HepG2 (cell line): Measurements from ENCODE around the gene PSPH. TPM values are rescaled to one million over a fixed set of nuclear protein-coding genes. Genes with fewer than 3 reads are reported as not detected.

Experiments
- CENPBD1 ChIP-seq: sonication (generic); formaldehyde crosslinking; IDR thresholded peaks from 2 replicates; pipeline ENCODE4 v1.8.0; 2022; ENCODE audit warnings: missing genetic modification reagents, low read depth, mild to moderate bottlenecking, borderline replicate concordance
- DMTF1 ChIP-seq: sonication (generic); formaldehyde crosslinking; IDR thresholded peaks from 2 replicates; pipeline ENCODE4 v1.4.0; 2020; ENCODE audit warnings: mild to moderate bottlenecking, missing genetic modification reagents
- GLI4 ChIP-seq: sonication (generic); formaldehyde crosslinking; IDR thresholded peaks from 2 replicates; pipeline ENCODE4 v1.5.1; 2020; ENCODE audit warnings: missing genetic modification reagents, mild to moderate bottlenecking, moderate library complexity, borderline replicate concordance
- MXD3 ChIP-seq: IDR thresholded peaks from 2 replicates; pipeline ENCODE4 v1.6.1; 2016; ENCODE audit warnings: mild to moderate bottlenecking, missing biosample characterization, missing genetic modification reagents
- REXO4 ChIP-seq: sonication (generic); formaldehyde crosslinking; IDR thresholded peaks from 2 replicates; pipeline ENCODE4 v1.8.0; 2022; ENCODE audit warnings: missing genetic modification reagents, mild to moderate bottlenecking, borderline replicate concordance
- SAP130 ChIP-seq: IDR thresholded peaks from 2 replicates; pipeline ENCODE4 v1.6.1; 2016; ENCODE audit warnings: low read depth
- THAP9 ChIP-seq: sonication (generic); formaldehyde crosslinking; IDR thresholded peaks from 2 replicates; pipeline ENCODE4; 2020; ENCODE audit warnings: missing genetic modification reagents, mild to moderate bottlenecking, borderline replicate concordance
- ZBTB2 ChIP-seq: sonication (generic); formaldehyde crosslinking; IDR thresholded peaks from 2 replicates; pipeline ENCODE4 v1.8.0; 2022; ENCODE audit warnings: low read depth, missing genetic modification reagents
- ZFP37 ChIP-seq: sonication (generic); formaldehyde crosslinking; IDR thresholded peaks from 2 replicates; pipeline ENCODE4 v1.4.0; 2020; ENCODE audit warnings: missing genetic modification reagents, borderline replicate concordance
- ZNF367 ChIP-seq: sonication (generic); formaldehyde crosslinking; IDR thresholded peaks from 2 replicates; pipeline ENCODE4 v1.4.0; 2020; ENCODE audit warnings: missing genetic modification reagents, borderline replicate concordance
- ZNF460 ChIP-seq: sonication (generic); formaldehyde crosslinking; IDR thresholded peaks from 2 replicates; pipeline ENCODE4 v1.5.1; 2020; ENCODE audit warnings: missing genetic modification reagents, mild to moderate bottlenecking, borderline replicate concordance
- ZNF546 ChIP-seq: sonication (generic); formaldehyde crosslinking; conservative IDR thresholded peaks from 2 replicates; pipeline ENCODE4 v1.8.1; 2023; ENCODE audit warnings: mild to moderate bottlenecking, missing genetic modification reagents
- ZNF558 ChIP-seq: sonication (generic); formaldehyde crosslinking; IDR thresholded peaks from 2 replicates; pipeline ENCODE4 v1.9.0; 2022; ENCODE audit warnings: mild to moderate bottlenecking, missing genetic modification reagents, borderline replicate concordance
- ZNF572 ChIP-seq: sonication (generic); formaldehyde crosslinking; IDR thresholded peaks from 2 replicates; pipeline ENCODE4 v1.5.1; 2020; ENCODE audit warnings: mild to moderate bottlenecking, missing genetic modification reagents
- ZNF687 ChIP-seq: sonication (generic); formaldehyde crosslinking; IDR thresholded peaks from 2 replicates; pipeline ENCODE4 v1.5.1; 2020; ENCODE audit warnings: mild to moderate bottlenecking, missing genetic modification reagents, moderate library complexity
- polyA plus RNA-seq, 8 experiments: library from polyadenylated mRNA; depleted of rRNA in 3 of 8; stranded (reverse) in 7 of 8; unstranded in 1 of 8; fragments of >200 nt; fragmentation: Illumina TruSeq in 4 of 8; extraction: Trizol in 4 of 8; gene quantifications; 2 replicates each; pipeline versions ENCODE4 v1.2.1 to v1.2.3, GENCODE V29; 2011 to 2016; ENCODE audit warnings: low read depth in 4 of 8, missing spikeins in 1 of 8, mixed read lengths in 1 of 8; ENCODE audit not compliant: insufficient read depth in 1 of 8
- total RNA-seq, 5 experiments: library from RNA; depleted of rRNA; stranded (reverse); fragments of >200 nt; fragmentation: Illumina TruSeq; extraction: Trizol; gene quantifications; 2 replicates each; pipeline ENCODE4 v1.2.3, GENCODE V29; 2016; ENCODE audit warnings: low read depth in 1 of 5

The PSPH gene
- total and polyA plus RNA-seq, 2 of the 13 experiments (the other 11 are each of a cell fraction or from before 2014, with no cell fraction given) = 85.5 to 124 TPM

GRCh38 chr7:56033671-56034432 lies 17.4 kb downstream of the PSPH start (continued):
- TF ChIP-seq CENPBD1 (CRISPR knock-in tag) (peak; percentile 83; the same call in 1 of the 2 replicates), ZNF546 (no peak), ZNF572 (CRISPR knock-in tag) (no peak), ZNF460 (CRISPR knock-in tag) (no peak; the same call in 1 of the 2 replicates), ZBTB2 (CRISPR knock-in tag) (no peak), GLI4 (CRISPR knock-in tag) (0 out of 2 replicates have a peak, but pooled peaks have one; percentile 39), ZNF367 (CRISPR knock-in tag) (no peak), REXO4 (no peak), THAP9 (CRISPR knock-in tag) (peak; percentile 53; the same call in 1 of the 2 replicates), ZFP37 (CRISPR knock-in tag) (no peak; the same call in 1 of the 2 replicates), MXD3 (peak; percentile 64; the same call in 1 of the 2 replicates), ZNF558 (peak; percentile 65; the same call in 1 of the 2 replicates), ZNF687 (CRISPR knock-in tag) (peak; percentile 88), DMTF1 (CRISPR knock-in tag) (no peak), SAP130 (peak; percentile 63)
